GM19397 (cell line): ENCODE measurements around the gene PXT1.
"Not testable (repeated sequence)": the region's sequence is repeated elsewhere in the genome, so short reads cannot be mapped to it uniquely, and the experiment has no call there.

Experiments used
- ATAC-seq: cut with Tn5 transposase; IDR thresholded peaks from one replicate; pipeline ENCODE4 v1.9.1; 2021; ENCODE audit warnings: mild to moderate bottlenecking, moderate library complexity; ENCODE audit not compliant: unreplicated experiment

Gene PXT1

GRCh38 chr6:36442671-36443470 is at the start of gene PXT1, which contains the start of gene KCTD20:
PXT1 (minus strand) TSS chr6:36442854; CDS start chr6:36426082, 16,772 bp downstream.
KCTD20 (plus strand) TSS chr6:36443000; CDS start chr6:36470098, 27,098 bp downstream.
- ATAC-seq, result peak; percentile 81

- no peak for ATAC-seq
Observed at GRCh38 chr6:36492092-36492491, 49.4 kb upstream of the PXT1 start.

- no peak for ATAC-seq
Observed at GRCh38 chr6:36491378-36491965, 48.8 kb upstream of the PXT1 start.

DNA sequence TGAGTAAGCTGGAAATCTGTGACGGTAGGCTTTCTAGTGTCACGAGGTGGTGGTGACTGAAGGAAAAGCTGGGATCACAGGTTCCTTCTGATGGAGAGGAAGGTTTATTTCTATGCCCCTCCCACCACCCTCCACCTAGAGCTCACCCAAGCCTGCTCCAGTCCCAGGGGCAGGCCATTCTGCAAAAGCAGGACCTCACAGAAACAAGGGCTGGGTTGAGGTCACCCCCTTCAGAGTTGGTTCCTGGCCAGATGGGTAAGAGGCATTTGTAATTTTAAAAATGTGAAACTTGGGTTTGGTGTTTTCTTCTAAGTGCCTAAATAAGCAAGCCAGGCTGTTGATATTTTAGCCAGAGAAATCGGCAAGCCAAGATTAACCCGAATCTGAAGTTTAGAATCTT is 46.8 kb upstream of the PXT1 start:
- no peak for ATAC-seq

DNA sequence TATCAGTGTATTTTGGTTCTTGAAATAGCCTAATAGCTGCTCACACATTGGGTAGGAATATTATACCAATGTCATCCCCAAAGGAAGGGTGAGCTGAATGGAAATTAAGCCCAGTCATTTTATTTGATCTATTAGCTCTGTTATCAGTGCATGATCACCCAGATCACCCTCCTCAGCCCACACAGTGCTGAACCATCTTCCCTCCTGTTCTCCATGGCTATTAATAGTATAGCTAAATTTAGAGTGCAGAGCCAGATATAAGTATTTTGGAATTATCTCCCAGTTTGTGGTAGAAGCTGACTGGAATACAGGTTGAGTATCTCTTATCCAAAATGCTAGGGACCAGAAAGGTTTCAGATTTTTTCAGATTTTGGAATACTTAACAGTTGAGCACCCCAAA is 45.6 kb upstream of the PXT1 start:
- ATAC-seq, result no peak

DNA sequence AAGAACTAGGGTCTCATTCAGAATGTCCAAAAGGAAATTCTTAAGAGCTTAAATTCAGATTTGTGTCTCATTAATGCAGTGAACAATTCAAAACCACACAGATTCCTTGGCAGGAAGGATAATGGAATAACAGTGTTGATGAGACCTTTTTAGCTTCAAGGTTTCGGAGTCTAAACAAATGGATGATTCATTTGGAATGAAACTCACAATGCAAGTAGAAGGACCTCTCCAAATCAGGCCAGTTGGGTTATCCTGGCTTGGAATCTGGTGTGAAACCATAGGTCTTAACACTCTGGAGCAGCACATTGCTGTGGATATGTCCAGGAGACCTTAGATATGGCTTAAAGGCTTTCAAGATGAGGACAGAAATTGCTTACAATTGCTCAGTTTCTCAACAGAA is 45.0 kb upstream of the PXT1 start:
- no peak for ATAC-seq

DNA sequence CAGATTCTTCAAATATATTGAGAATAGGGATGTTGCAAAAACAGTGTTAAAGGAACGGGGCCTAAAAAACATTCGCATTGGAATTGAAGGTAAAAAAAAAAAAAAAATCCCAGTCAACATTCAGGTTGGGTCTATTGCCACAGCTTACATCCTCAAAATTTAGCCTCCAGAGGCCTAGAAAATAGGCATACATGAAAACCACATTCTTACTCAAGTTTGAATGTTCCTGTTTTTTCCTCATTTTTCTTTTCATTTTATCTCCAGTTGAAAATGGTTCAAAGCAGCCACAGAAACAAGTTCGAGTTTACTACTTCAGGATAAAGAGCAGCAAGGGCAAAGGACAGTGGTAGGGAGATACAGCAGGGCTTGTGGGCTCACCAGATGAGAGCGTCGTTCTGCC is 42.1 kb upstream of the PXT1 start:
- no peak for ATAC-seq

DNA sequence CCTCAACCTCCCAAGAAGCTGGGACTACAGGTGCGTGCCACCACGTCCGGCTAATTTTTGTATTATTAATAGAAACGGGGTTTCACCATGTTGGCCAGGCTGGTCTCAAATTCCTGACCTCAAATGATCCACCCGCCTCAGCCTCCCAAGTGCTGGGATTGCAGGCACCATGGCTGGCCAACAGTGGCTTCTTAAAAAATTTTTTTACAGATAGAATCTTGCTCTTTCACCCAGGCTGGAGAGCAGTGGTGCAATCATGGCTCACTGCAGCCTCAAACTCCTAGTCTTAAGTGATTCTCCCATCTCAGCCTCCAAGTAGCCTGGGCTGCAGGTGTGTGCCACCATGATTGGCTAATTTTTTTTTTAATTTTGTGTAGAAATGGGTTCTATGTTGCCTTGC is 40.7 kb upstream of the PXT1 start:
- ATAC-seq, result not testable (repeated sequence)

DNA sequence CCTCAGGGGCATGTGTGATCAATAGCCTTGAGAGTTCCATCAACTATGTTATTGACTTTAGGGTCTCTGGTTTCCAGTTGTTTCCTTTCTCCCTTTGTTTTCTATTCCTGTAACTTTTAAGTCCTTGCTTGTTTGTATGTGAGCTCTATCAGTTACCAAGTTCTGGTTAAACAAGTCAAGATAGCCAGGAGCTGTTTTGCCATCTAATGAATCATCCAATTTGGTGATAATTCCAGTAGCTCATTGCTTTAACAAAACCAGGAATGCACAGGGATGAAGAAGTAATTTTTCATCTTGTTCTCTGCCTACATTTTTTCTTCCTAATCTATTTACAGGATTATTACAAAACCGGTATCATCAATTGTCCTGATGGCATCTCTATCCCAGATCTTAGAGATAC is 36.6 kb upstream of the PXT1 start:
- ATAC-seq, result no peak

DNA sequence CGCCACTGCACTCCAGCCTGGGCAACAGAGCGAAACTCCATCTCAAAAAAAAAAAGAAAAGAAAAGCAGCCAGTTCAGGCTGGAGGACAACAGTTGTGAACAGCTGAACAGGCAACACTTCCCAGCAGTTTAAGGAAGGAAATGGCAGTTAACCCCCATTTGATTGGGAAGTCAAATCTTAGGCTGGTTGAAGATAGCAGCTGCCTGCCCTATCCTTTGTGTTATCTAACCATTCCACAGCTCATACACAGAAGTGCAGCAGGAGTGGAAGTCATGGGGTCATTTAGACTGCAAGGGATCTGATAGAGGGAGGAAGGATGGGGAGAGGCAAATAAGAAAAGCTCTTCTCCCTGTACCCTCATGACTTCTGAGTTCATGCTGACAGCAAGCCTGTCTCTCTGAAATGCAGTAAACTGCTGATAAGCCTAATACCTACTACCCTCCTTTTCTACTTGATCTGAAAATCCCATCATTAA is 35.4 kb upstream of the PXT1 start:
- ATAC-seq, result no peak

DNA sequence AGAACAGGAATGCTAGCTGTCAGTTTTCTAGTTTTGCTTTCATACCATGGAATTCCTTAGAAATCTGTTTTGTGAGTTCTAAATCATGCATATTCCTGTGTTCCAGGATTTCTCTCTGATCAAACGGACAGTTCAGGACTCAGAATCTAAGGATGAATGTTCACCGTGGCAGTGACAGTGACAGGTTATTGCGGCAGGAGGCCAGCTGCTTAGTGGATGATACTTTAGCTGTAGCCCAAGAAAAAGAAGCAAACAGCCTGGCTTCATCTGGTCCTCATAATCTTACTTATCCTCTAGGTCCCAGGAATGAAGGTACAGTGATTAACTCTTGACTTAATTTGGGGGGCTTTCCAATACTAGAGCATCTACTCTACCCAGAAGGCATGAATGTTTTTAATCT is 27.3 kb upstream of the PXT1 start:
- ATAC-seq, result no peak

DNA sequence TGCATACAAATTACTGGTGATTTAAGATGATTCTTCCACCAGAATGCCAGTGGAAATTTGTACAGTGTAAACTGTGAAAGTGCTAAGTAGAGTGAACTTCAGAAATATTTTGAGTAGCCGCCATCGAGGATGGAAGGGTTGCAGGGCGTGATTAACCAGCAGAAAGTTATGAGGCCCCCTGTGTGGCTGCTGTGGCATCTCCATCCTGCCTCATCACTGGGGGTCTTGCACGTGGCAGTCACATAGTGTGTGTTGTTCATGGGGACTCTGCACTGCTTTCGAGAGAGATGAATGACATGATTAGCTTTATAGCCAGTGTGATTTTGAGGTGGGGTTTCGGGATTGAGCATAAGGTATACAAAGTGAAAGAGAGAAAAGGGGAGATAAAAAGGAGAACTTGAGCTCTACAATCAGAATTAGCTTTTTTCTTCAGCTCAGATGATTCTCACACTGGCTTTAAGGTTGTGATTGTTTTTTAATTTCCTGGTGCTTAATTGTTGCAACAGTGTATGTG is 26.6 kb upstream of the PXT1 start:
- ATAC-seq, result no peak

DNA sequence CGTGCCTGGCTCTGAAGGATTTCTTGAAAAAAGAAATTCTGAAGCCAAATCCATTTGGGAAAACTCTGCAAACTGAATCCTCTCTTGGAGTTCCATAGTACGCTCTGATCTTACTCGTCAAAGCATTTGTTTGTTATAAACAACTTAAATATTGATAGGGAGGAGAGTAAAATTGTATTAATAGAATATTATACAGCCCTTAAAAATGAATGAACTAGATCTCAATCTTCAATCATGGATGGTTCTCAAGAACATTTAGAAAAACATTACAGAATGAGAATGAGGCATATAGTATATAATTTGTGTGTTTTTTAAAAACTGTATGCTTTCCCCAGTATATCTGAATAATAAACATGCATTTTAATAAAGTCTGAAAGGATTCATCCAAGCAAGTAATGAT is 25.0 kb upstream of the PXT1 start:
- no peak for ATAC-seq

GRCh38 chr6:36464233-36464632 is 21.6 kb upstream of the PXT1 start:
- ATAC-seq, result no peak

GRCh38 chr6:36463676-36464075 is 21.0 kb upstream of the PXT1 start:
- ATAC-seq, result no peak

GRCh38 chr6:36461646-36462045 is 19.0 kb upstream of the PXT1 start:
- no peak for ATAC-seq

- ATAC-seq, result no peak
Observed at GRCh38 chr6:36460916-36461315, 18.3 kb upstream of the PXT1 start.

DNA sequence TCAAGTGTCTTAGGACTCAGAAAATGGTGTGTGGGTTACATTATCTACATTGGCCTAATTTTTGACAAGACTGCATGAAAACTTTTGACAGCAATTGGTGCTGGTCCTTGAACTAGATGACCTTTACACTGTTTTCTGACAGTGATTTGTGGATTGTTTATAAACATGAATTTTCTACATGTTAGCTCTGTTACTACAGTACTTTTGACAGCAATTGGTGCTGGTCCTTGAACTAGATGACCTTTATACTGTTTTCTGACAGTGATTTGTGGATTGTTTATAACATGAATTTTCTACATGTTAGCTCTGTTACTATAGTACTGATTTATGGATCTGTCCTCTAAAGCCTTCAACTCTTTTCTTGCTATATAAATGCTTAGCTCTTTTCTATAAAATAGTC is 16.8 kb upstream of the PXT1 start:
- ATAC-seq, result no peak

- no peak for ATAC-seq
Observed at GRCh38 chr6:36455486-36456027, 12.9 kb upstream of the PXT1 start.

DNA sequence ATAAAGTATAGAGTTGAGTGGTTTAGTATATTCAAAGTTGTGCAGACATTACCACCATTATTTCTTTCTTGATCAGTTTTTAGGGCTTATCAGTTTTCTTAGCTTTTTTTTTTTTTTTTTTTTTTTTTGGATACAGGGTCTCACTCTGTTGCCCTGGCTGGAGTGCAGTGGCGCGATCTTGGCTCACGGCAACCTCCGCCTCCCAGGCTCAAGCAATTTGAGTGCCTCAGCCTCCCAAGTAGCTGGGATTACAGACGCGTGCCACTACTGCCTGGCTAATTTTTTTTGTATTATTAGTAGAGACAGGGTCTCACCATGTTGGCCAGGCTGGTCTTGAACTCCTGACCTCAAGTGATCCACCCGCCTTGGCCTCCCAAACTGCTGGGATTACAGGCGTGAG is 10.2 kb upstream of the PXT1 start:
- ATAC-seq, result not testable (repeated sequence)

DNA sequence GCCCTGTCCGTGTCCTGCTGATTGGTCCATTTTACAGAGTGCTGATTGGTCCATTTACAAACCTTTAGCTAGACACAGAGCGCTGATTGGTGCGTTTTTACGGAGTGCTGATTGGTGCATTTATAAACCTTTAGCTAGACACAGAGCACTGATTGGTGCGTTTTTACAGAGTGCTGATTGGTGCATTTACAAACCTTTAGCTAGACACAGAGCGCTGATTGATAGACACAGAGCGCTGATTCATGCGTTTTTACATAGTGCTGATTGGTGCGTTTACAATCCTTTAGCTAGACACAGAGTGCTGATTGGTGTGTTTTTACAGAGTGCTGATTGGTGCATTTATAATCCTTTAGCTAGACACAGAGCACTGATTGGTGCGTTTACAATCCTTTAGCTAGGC is 6.5 kb upstream of the PXT1 start:
- not testable (repeated sequence) for ATAC-seq

DNA sequence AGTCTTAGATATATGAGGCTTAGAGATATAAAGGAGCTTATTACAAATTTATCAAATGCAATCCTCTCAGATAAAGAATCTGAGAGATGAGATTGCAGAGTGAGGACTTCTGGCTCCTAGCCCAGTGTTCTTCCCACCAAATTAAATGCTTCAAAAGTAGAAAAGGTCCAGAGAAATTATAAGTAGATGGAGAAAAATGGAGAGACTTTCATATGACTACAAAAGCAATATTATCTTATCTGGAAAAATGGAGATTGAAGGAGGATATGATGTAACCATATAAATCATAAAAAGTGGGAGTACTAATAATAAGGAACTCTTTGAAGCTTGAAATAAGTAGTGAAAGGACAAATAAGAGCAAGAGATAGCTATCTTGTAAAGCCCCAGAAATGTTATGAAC is 3.0 kb upstream of the PXT1 start:
- ATAC-seq, result no peak
